ENCODE measurements around the gene MAT2B. TPM values are rescaled to one million over a fixed set of nuclear protein-coding genes. Genes with fewer than 3 reads are reported as not detected.

The MAT2B gene
- total RNA-seq, 2 donors from 2014 or later = 34.7 to 37.6 TPM

DNA sequence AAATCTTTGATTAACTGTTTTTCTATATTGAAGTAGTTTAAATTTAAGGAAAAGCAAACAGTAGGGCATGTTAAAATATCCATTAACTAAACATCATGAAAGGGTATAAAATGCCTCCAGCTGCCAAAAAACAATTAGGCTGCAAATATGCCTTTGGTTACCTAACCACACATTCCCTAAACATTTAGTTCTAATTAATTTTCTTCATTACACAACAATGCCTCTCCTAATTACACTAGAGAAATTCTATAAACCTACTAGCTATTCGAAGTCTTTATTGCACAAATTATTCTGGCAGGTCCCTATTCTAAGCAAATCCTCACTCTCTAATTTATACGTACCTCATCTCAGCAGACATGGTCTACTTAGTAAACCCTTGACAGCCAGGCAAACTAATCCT, 37.4 kb downstream of the MAT2B start:
- DNase-seq (ENCODE audit: low spot score) = no peak
- intact Hi-C loops (cut with DNase I) = no loop called here

DNA sequence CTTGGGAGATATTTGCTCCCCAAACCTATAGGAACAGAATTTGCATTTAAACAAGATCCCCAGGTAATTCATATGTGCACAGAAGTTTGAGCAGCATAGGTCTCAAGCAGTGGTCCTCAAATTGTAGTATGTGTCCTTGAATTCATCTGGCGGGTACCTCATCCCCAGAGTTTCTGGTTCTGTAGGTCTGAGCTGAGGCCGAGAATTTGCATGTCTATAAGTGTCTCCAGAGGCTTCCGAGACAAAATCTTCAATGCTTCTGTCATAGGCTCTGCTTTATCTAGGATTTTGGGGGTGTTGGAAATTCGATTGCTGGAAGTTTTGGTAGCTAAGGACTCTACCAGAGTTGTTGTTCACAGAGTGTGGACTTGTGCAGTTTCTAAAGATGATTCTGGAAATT, 38.6 kb downstream of the MAT2B start:
- DNase-seq (ENCODE audit: low spot score) = no peak
- intact Hi-C loops (cut with DNase I) = no loop called here

DNA sequence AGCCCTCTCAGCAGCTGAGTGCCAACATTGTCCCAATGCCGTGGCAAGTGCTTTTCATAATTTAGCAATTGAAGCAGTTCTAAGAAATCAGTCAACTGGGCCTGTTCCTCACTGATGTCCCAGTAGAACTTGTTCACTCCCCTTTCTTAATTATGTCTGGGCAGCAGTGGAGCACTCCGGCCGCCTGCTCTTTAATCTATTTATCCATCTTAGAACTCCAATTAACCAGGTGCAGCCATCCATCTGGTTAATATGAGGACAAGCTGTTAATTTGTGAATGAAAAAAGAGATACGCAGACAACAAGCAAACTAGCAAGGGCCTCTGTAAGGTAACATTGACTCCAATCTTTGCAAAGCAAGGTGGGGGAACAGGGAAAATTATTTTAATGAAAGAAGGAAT, 39.4 kb downstream of the MAT2B start:
- intact Hi-C loops (cut with DNase I) = no loop called here
- DNase-seq (ENCODE audit: low spot score) = no peak

DNA sequence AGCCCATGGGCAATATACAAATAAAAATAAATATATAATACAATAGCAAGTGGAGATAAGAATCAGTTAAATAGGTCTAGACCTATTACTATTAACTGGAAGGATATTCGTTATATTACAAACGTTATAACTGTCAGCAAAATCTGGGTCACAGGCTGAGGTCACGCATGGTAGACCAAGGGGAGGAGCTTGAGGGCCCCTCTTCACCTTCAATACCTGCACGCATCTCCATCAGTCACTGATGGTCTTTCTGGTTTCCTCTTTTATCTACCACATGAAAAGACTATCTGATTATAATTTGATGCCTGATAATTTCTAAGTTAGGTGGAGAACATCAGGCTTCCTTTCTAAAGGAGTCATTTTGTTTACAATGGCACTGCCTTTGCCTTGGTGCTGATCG, 43.2 kb downstream of the MAT2B start:
- DNase-seq (ENCODE audit: low spot score) = no peak
- intact Hi-C loops (cut with DNase I) = no loop called here

DNA sequence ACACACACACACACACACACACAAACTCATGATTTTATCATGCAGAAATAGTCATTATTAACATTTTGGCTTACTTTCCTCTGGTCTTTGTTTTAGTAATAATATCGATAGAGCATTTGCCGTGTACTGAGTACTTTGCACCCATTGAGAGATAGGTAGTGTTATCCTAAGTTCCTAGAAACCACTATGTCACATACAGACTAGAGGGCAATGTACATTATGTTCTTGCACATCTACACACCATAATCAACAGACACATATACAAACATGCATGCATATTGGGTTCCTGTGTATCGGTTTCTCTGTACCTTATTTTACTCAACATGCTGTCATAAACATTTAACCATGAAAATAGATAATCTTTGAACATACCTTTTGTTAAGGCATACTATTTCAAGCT, 45.7 kb downstream of the MAT2B start:
- DNase-seq (ENCODE audit: low spot score) = no peak
- intact Hi-C loops (cut with DNase I) = no loop called here

DNA sequence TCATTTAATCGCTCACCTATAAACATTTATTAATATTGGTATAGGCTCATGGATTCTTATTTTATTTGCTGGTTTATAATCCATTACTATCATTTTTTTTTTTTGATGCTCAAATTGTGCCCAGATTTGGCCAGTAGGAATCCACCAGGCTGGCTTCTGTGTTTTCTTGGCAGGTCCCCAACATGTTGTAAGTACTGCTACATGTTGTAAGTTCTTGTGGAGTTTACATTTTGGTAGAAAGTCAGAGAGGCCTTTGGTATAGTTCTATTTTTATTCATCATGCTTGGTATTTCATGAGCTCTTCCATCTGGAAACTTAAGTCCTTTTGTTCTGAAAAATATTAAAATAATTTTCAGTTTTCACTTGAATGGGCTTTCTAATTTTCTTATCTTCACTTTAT, 47.1 kb downstream of the MAT2B start:
- intact Hi-C loops (cut with DNase I) = no loop called here
- no peak for DNase-seq (ENCODE audit: low spot score)

DNA sequence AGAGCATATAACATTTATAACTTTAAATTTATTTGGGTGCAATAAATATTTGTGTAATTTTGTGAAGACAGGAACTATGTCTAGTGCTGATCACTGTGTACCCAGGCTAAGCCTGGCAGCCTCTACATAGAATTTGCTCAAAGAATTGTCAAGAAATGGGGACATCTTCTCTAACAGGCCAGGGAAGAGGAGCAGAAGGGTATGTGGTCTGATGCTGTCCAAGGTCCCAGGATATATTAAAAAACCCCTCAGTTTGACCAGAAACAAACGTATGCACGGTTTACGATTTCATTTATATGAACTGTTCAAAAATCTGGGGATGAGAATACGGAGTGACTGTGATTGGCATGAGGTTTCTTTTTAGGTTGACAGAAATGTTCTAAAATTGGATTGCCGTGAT, 55.9 kb downstream of the MAT2B start:
- no peak for DNase-seq (ENCODE audit: low spot score)
- intact Hi-C loops (cut with DNase I) = no loop called here

DNA sequence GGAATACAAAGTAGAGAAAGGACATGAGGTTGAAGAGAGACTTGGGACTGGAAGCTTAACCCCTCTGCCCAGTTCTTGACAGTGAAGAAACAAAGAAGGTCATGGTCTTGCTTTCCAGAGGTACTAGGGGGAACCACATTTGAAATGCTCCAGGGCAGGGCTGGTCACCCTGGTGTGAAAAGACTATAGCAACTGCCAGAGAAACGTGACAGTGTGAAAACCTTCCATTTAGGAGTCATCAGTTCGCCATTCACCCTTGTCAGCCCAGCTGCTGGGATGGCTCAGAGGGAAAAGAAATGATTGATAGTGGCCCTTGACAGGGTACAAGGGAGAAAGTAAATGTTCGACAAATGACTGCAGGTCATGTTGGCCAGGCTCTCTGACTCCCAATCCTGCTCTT, 56.7 kb downstream of the MAT2B start:
- intact Hi-C loops (cut with DNase I) = no loop called here
- no peak for DNase-seq (ENCODE audit: low spot score)

DNA sequence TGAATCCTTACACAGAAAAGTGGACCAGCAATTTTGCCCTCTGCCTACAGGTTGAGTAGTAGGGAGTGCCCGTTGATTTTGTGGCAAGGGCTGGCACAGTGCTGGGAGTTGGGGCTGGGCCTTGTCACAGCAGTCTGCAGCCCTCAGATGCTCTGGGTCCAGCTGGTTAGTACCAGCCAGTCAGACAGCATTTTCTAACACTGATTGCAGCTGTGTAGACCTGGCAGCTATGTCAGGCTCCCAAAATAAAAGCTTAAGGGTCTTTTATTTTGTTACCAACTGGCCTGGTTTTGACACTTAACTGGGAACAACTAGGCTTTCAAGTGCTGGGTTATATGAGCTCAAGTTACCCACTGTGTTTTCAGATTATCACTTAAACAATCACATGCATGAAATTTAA, 57.7 kb downstream of the MAT2B start:
- intact Hi-C loops (cut with DNase I) = no loop called here

DNA sequence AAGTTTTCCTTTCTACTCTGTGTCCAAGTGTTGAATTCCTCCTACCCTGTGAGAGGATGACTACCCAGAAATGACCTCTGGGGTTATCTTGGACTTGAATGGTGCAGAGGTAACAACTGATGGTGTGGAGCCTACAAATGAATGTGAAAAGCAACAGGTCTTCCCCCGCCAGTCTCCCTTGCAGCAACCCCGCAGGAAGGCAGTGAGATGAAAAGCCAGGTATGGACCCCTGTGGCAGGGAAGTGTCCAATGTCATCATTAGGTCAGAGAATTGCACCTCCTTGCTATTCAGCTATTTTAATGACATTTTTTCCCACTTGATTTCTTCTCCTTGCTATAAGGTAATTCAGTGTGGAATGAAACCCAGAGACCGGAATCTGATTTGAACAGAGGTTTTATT, 58.5 kb downstream of the MAT2B start:
- intact Hi-C loops (cut with DNase I) = no loop called here
- no peak for DNase-seq (ENCODE audit: low spot score)

More for the DNA sequence above, 57.7 kb downstream of the MAT2B start:
- DNase-seq (ENCODE audit: low spot score) = no peak

DNA sequence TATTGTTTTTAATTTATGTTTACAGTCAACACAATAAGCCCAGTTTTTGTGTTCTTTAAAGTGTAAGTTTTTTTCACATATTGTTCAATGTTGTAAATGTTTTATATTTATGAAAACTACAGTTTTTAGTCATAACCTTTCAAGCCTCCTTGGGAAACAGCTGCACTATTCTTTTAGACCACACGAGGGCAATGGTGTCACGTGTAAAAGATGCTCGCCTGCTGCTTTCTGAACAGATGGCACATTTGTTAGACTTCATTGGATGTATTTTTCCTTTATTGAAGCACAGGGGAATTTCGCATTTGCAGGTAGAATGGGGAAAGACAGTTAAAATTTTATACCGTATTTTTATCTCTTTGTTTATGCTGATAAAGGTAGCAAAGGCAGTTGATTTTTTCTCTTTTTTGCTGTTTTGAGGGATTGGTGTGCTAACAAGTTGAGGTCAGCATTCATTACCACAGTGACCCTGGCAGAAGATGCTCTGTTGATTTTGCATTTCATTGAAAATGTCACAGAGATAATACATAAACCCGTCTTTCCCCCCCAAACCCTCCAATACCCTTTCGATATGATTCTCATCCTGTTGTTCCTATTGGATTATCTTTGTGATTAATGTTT, 59.0 kb downstream of the MAT2B start:
- intact Hi-C loops (cut with DNase I) = no loop called here
- no peak for DNase-seq (ENCODE audit: low spot score)

DNA sequence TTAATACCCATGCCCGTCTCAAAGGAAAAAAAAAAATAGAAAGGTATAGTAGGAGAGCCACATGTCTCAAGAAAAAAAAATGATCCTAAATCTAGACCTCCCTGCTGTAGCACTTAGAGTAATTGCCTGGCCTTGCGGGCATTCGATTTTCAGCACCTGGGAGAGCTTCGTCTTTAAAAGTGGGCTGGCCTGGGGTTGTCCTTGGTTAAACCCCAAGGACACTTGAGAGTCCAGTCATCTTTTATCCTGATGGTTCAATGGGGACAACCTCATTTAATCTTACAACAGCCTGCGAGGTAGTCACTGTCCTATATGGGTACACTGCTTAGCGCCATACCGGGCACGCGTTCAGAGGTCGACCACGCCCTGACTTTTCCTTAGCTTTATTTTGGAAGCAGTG, 60.1 kb downstream of the MAT2B start:
- intact Hi-C loops (cut with DNase I) = loop anchor here in 1 of 2 donors (5.0 kb wide), 1 partner anchor 447 kb away; no protein-coding TSS in a partner anchor

DNA sequence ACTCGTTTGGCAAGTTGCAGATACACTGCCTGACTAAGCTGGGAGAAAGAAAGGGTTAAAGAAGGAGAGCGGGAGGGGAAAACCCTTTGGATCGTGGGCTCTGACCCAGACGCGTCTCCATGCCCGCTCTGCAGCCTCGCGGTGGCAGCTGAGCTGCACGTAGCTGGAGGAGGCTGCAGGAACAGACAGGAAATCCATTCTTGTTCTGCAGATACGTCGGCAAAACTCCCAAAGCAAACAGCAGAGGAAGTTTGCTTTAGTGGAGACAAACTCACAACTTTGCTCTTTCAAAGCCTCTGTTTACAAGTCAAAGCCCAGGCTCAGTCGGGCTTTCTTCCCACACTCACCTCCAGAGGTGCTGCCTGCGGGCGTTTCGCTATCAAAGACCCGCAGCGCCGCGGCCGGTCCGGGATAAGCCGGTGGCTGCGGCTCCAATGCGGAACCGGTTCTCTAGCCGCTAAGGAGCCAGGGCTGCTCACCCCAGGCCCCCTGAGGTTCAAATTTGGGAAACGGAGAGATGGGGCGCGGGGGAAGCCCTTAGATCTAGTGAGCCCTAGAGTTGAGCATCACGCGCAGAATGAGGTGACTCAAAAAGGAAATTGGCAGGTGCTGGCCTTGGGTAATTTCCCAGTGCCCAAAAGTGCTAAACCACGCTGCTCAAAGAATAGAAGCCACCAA, 60.7 kb downstream of the MAT2B start:
- intact Hi-C loops (cut with DNase I) = loop anchor here in 1 of 2 donors (5.0 kb wide), 1 partner anchor 446 kb away; no protein-coding TSS in a partner anchor
- peak; percentile 81 for DNase-seq (ENCODE audit: low spot score)

More for the DNA sequence above, 60.1 kb downstream of the MAT2B start:
- DNase-seq (ENCODE audit: low spot score) = no peak

DNA sequence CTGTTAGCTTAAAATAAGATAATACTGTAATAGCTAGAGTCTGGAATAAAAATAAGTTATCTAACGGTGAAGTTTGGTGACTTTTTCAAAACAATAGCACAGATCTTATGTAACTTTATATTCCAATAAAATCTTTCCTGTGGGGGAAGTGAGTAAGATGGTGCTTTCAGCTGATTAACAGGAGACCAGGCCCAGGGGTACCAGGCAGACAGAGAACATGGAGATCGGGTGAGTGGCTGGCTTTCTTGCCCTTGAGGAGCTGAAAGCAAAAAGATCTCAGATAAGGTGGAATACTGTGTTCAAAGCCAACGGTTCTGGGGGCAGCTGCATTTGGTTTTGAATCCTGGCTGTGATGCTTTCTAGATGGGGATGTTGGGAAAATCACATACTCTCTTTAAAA, 61.3 kb downstream of the MAT2B start:
- intact Hi-C loops (cut with DNase I) = loop anchor here in 1 of 2 donors (5.0 kb wide), 1 partner anchor 446 kb away; no protein-coding TSS in a partner anchor
- no peak for DNase-seq (ENCODE audit: low spot score)

DNA sequence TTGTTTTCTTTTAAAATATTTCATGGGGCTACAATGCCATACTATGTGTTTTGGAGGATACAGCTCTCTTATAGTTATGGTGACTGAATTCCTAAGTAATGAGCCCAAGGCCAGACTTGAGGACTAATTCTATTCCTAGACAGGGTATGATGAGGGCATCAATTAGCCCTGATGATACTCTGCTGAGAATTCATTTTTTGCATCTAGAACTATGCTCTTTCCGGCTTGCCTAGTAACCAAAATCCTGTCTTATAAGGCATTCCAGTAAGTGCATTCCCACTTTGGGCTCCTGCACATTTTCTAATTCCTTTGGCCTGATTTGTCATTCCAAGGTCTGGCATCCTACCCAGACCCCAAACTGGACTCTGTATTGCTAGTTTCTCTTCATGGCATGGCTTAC, 62.4 kb downstream of the MAT2B start:
- intact Hi-C loops (cut with DNase I) = loop anchor here in 1 of 2 donors (5.0 kb wide), 1 partner anchor 444 kb away; no protein-coding TSS in a partner anchor
- DNase-seq (ENCODE audit: low spot score) = no peak

Other genes with a start within 250 kb of the MAT2B start
- gene CCNG1, start 68.0 kb upstream of the MAT2B start, total RNA-seq = 100 to 1,000 TPM in 1 of 2 donors, 10 to 100 TPM in 1; 85.6 to 101 TPM
- gene NUDCD2, start 45.5 kb upstream of the MAT2B start, total RNA-seq = 10 to 100 TPM; 17.8 to 21.6 TPM
- under 1 TPM; 0.14 to 0.32 TPM for gene HMMR, start 45.0 kb upstream of the MAT2B start, total RNA-seq

Data from posterior vena cava (tissue), 2 donors.